IgD-negative memory B cell (primary cell): ENCODE measurements around the gene IDI2. TPM values are rescaled to one million over a fixed set of nuclear protein-coding genes. Genes with fewer than 3 reads are reported as not detected.
A peak's percentile ranks its signal among the peaks of the same experiment; 100 is the strongest.
"Not testable (repeated sequence)": the region's sequence is repeated elsewhere in the genome, so short reads cannot be mapped to it uniquely, and the experiment has no call there.

Experiments
- H3K27ac Mint-ChIP-seq, 3 donors: one replicate each; pipeline ENCODE4 v1.8.0; 2020 to 2022; ENCODE audit warnings: mild to moderate bottlenecking in 3 of 3, mixed read lengths in 3 of 3, moderate library complexity in 1 of 3
- H3K27me3 Mint-ChIP-seq: one replicate; pipeline ENCODE4 v1.8.0; 2021; ENCODE audit warnings: mixed read lengths
- H3K36me3 Mint-ChIP-seq: one replicate; pipeline ENCODE4 v1.8.0; 2020; ENCODE audit warnings: mild to moderate bottlenecking, mixed read lengths
- H3K4me1 Mint-ChIP-seq, 3 donors: one replicate each; pipeline ENCODE4 v1.8.0; 2020 to 2022; ENCODE audit warnings: mixed read lengths in 3 of 3, mild to moderate bottlenecking in 1 of 3
- H3K4me3 Mint-ChIP-seq, 4 donors: one replicate each; pipeline ENCODE4 v1.8.0; 2020 to 2022; ENCODE audit warnings: mild to moderate bottlenecking in 4 of 4, mixed read lengths in 4 of 4, moderate library complexity in 3 of 4
- H3K9me3 Mint-ChIP-seq, 3 donors: one replicate each; pipeline ENCODE4 v1.8.0; 2020 to 2021; ENCODE audit warnings: mixed read lengths in 3 of 3, mild to moderate bottlenecking in 1 of 3
- polyA plus RNA-seq: library from polyadenylated mRNA; unstranded; fragments of 300-500 nt; fragmentation: Illumina TruSeq; gene quantifications from one replicate; pipeline ENCODE4 v1.2.3, GENCODE V29; 2021

Gene IDI2
- polyA plus RNA-seq, 1 donor from 2014 or later = not detected

GRCh38 chr10:1054684-1055083, 29.0 kb upstream of the IDI2 start:
- peak overlapping the region in 2 of 3 donors; percentile 46 to 100 for H3K27ac Mint-ChIP-seq
- H3K4me3 Mint-ChIP-seq = peak overlapping the region in 3 of 4 donors; percentile 30 to 99 (median 84)
- no peaks in the 10 kb centered on the region for H3K36me3 Mint-ChIP-seq
- H3K9me3 Mint-ChIP-seq = no peaks in the 10 kb centered on the region
- H3K4me1 Mint-ChIP-seq = peaks cover 31 to 51% (median 51%) of the 10 kb centered on the region in 3 donors
- no peaks in the 10 kb centered on the region for H3K27me3 Mint-ChIP-seq

- peak overlapping the region; percentile 14 to 99 (median 67) for H3K4me3 Mint-ChIP-seq
- H3K36me3 Mint-ChIP-seq = no peaks in the 10 kb centered on the region
Measured at GRCh38 chr10:1050554-1050953, 24.9 kb upstream of the IDI2 start.

GRCh38 chr10:1050145-1050544, 24.5 kb upstream of the IDI2 start:
- no peaks in the 10 kb centered on the region for H3K36me3 Mint-ChIP-seq
- no peaks in the 10 kb centered on the region for H3K9me3 Mint-ChIP-seq
- peaks cover 42 to 50% (median 48%) of the 10 kb centered on the region in 3 donors for H3K4me1 Mint-ChIP-seq
- H3K27me3 Mint-ChIP-seq = no peaks in the 10 kb centered on the region
- H3K4me3 Mint-ChIP-seq = peak overlapping the region; percentile 91 to 99 (median 97)
- peak overlapping the region; percentile 98 to 100 (median 99) for H3K27ac Mint-ChIP-seq

More at GRCh38 chr10:1050554-1050953, 24.9 kb upstream of the IDI2 start:
- peak overlapping the region; percentile 71 to 100 (median 98) for H3K27ac Mint-ChIP-seq
- no peaks in the 10 kb centered on the region for H3K9me3 Mint-ChIP-seq
- H3K27me3 Mint-ChIP-seq = no peaks in the 10 kb centered on the region
- peaks cover 38 to 51% (median 48%) of the 10 kb centered on the region in 3 donors for H3K4me1 Mint-ChIP-seq

- peaks cover 45 to 49% (median 48%) of the 10 kb centered on the region in 3 donors for H3K4me1 Mint-ChIP-seq
- no peaks in the 10 kb centered on the region for H3K27me3 Mint-ChIP-seq
- H3K4me3 Mint-ChIP-seq = peak overlapping the region; percentile 91 to 99 (median 97)
- no peaks in the 10 kb centered on the region for H3K9me3 Mint-ChIP-seq
- no peaks in the 10 kb centered on the region for H3K36me3 Mint-ChIP-seq
- peak overlapping the region; percentile 98 to 100 (median 99) for H3K27ac Mint-ChIP-seq
Measured at GRCh38 chr10:1049425-1049958, 23.8 kb upstream of the IDI2 start.

- Mint-ChIP-seq H3K36me3 (no peaks in the 10 kb centered on the region), H3K4me1 (peaks cover 47 to 51% (median 48%) of the 10 kb centered on the region in 3 donors), H3K27me3 (no peaks in the 10 kb centered on the region), H3K27ac (peak within 1 kb of the TSS; percentile 98 to 100 (median 99)), H3K9me3 (no peaks in the 10 kb centered on the region), H3K4me3 (peak within 1 kb of the TSS; percentile 91 to 99 (median 97))
Measured at GRCh38 chr10:1048732-1049424, 23.2 kb upstream of the IDI2 start, which contains the start of gene IDI1. Gene IDI1, minus strand, starts transcription at chr10:1049119. Its CDS starts 116 bp downstream, at chr10:1049003.

GRCh38 chr10:1048349-1048731, 22.7 kb upstream of the IDI2 start:
- H3K36me3 Mint-ChIP-seq = peaks cover 3% of the 10 kb centered on the region
- H3K27me3 Mint-ChIP-seq = no peaks in the 10 kb centered on the region
- peak overlapping the region; percentile 91 to 99 (median 97) for H3K4me3 Mint-ChIP-seq
- H3K4me1 Mint-ChIP-seq = peaks cover 49 to 52% (median 50%) of the 10 kb centered on the region in 3 donors
- H3K9me3 Mint-ChIP-seq = no peaks in the 10 kb centered on the region
- peak overlapping the region; percentile 98 to 100 (median 99) for H3K27ac Mint-ChIP-seq

GRCh38 chr10:1047937-1048336, 22.3 kb upstream of the IDI2 start:
- H3K4me3 Mint-ChIP-seq = peak overlapping the region; percentile 91 to 99 (median 97)
- H3K27ac Mint-ChIP-seq = peak overlapping the region; percentile 98 to 100 (median 99)
- no peaks in the 10 kb centered on the region for H3K27me3 Mint-ChIP-seq
- H3K4me1 Mint-ChIP-seq = peaks cover 51 to 56% (median 54%) of the 10 kb centered on the region in 3 donors
- no peaks in the 10 kb centered on the region for H3K9me3 Mint-ChIP-seq
- peaks cover 5% of the 10 kb centered on the region for H3K36me3 Mint-ChIP-seq

- Mint-ChIP-seq H3K27ac (peak overlapping the region; percentile 81 to 96 (median 93)), H3K27me3 (no peaks in the 10 kb centered on the region), H3K4me1 (peaks cover 39 to 45% (median 40%) of the 10 kb centered on the region in 3 donors), H3K36me3 (peaks cover 5% of the 10 kb centered on the region), H3K9me3 (no peaks in the 10 kb centered on the region), H3K4me3 (peak overlapping the region in 3 of 4 donors; percentile 28 to 89 (median 61))
Measured at GRCh38 chr10:1045415-1045814, 19.8 kb upstream of the IDI2 start.

- H3K27me3 Mint-ChIP-seq = no peaks in the 10 kb centered on the region
- H3K36me3 Mint-ChIP-seq = peaks cover 5% of the 10 kb centered on the region
- no peaks in the 10 kb centered on the region for H3K9me3 Mint-ChIP-seq
- H3K27ac Mint-ChIP-seq = peak overlapping the region; percentile 81 to 96 (median 93)
- H3K4me1 Mint-ChIP-seq = peaks cover 37 to 44% (median 40%) of the 10 kb centered on the region in 3 donors
- H3K4me3 Mint-ChIP-seq = peak overlapping the region in 3 of 4 donors; percentile 28 to 89 (median 61)
Measured at GRCh38 chr10:1044964-1045363, 19.3 kb upstream of the IDI2 start.

- Mint-ChIP-seq H3K27ac (peak overlapping the region; percentile 81 to 96 (median 93)), H3K9me3 (no peaks in the 10 kb centered on the region)
Measured at GRCh38 chr10:1044146-1044545, 18.5 kb upstream of the IDI2 start.

GRCh38 chr10:1043532-1043995, 17.9 kb upstream of the IDI2 start:
- Mint-ChIP-seq H3K4me1 (peaks cover 33 to 42% (median 37%) of the 10 kb centered on the region in 3 donors), H3K27ac (peak overlapping the region; percentile 81 to 96 (median 93))

More at GRCh38 chr10:1044146-1044545, 18.5 kb upstream of the IDI2 start:
- H3K4me1 Mint-ChIP-seq = peaks cover 37 to 42% (median 38%) of the 10 kb centered on the region in 3 donors
- no peaks in the 10 kb centered on the region for H3K27me3 Mint-ChIP-seq
- peaks cover 5% of the 10 kb centered on the region for H3K36me3 Mint-ChIP-seq
- peak overlapping the region; percentile 84 to 95 (median 90) for H3K4me3 Mint-ChIP-seq

GRCh38 chr10:1041514-1041913, 15.9 kb upstream of the IDI2 start:
- H3K27ac Mint-ChIP-seq = no peak overlapping the region
- peaks cover 5% of the 10 kb centered on the region for H3K36me3 Mint-ChIP-seq
- no peaks in the 10 kb centered on the region for H3K27me3 Mint-ChIP-seq
- H3K4me3 Mint-ChIP-seq = no peak overlapping the region
- H3K4me1 Mint-ChIP-seq = peaks cover 27 to 37% (median 37%) of the 10 kb centered on the region in 3 donors
- no peaks in the 10 kb centered on the region for H3K9me3 Mint-ChIP-seq

More at GRCh38 chr10:1043532-1043995, 17.9 kb upstream of the IDI2 start:
- Mint-ChIP-seq H3K9me3 (no peaks in the 10 kb centered on the region), H3K36me3 (peaks cover 5% of the 10 kb centered on the region), H3K27me3 (no peaks in the 10 kb centered on the region), H3K4me3 (peak overlapping the region; percentile 84 to 95 (median 90))

- H3K4me1 Mint-ChIP-seq = peaks cover 26 to 31% (median 31%) of the 10 kb centered on the region in 3 donors
- H3K4me3 Mint-ChIP-seq = peak overlapping the region in 1 of 4 donors; percentile 4
- H3K36me3 Mint-ChIP-seq = peaks cover 5% of the 10 kb centered on the region
Measured at GRCh38 chr10:1040133-1040532, 14.5 kb upstream of the IDI2 start.

GRCh38 chr10:1038769-1039168, 13.1 kb upstream of the IDI2 start:
- H3K27ac Mint-ChIP-seq, H3K4me3 Mint-ChIP-seq, H3K36me3 Mint-ChIP-seq, H3K27me3 Mint-ChIP-seq, H3K9me3 Mint-ChIP-seq: not testable (repeated sequence)
- H3K4me1 Mint-ChIP-seq = peaks cover 14 to 18% (median 18%) of the 10 kb centered on the region in 3 donors

More at GRCh38 chr10:1040133-1040532, 14.5 kb upstream of the IDI2 start:
- no peaks in the 10 kb centered on the region for H3K27me3 Mint-ChIP-seq
- peak overlapping the region in 1 of 3 donors; percentile 8 for H3K27ac Mint-ChIP-seq
- H3K9me3 Mint-ChIP-seq = no peaks in the 10 kb centered on the region

GRCh38 chr10:1037098-1037497, 11.4 kb upstream of the IDI2 start:
- no peaks in the 10 kb centered on the region for H3K36me3 Mint-ChIP-seq
- peak overlapping the region in 1 of 3 donors; percentile 76 for H3K27ac Mint-ChIP-seq
- H3K27me3 Mint-ChIP-seq = no peaks in the 10 kb centered on the region
- H3K9me3 Mint-ChIP-seq = no peaks in the 10 kb centered on the region
- peaks cover 6 to 11% (median 10%) of the 10 kb centered on the region in 3 donors for H3K4me1 Mint-ChIP-seq
- peak overlapping the region in 1 of 4 donors; percentile 72 for H3K4me3 Mint-ChIP-seq
